HG02970 (cell line): Measurements from ENCODE around the gene OR7C2.
"Not testable (repeated sequence)": the region's sequence is repeated elsewhere in the genome, so short reads cannot be mapped to it uniquely, and the experiment has no call there.

Experiments
- ATAC-seq: cut with Tn5 transposase; IDR thresholded peaks from one replicate; pipeline ENCODE4 v1.9.1; 2021; ENCODE audit warnings: mild to moderate bottlenecking, moderate library complexity, moderate number of reproducible peaks; ENCODE audit not compliant: unreplicated experiment, low FRiP score

OR7C2 gene

DNA sequence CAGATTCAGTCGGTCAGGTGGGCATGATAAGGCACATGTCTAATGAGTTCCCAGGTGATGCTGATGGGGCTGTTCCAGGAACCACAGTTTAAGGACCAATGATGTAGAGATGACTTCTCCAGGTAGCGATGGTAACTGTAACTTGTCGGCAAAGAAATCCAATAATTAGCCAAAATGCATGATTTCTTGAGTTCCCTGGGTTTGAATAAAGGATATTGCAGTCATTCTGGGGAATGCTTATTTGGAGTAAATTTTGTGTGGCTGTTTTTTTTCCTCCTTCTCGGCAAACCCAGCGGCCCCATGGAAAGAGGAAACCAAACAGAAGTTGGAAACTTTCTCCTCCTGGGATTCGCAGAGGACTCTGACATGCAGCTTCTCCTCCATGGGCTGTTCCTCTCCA is at the start of gene OR7C2:
Gene OR7C2 (plus strand): TSS at position 301 of the 400 bp plus-strand sequence. CDS start 0 bp downstream, at position 301.
- ATAC-seq = no peak

GRCh38 chr19:14901675-14902260 is 39.5 kb upstream of the OR7C2 start:
- ATAC-seq = no peak

- no peak for ATAC-seq
These were observed 34.6 kb upstream of the OR7C2 start for GRCh38 chr19:14906711-14907110.

DNA sequence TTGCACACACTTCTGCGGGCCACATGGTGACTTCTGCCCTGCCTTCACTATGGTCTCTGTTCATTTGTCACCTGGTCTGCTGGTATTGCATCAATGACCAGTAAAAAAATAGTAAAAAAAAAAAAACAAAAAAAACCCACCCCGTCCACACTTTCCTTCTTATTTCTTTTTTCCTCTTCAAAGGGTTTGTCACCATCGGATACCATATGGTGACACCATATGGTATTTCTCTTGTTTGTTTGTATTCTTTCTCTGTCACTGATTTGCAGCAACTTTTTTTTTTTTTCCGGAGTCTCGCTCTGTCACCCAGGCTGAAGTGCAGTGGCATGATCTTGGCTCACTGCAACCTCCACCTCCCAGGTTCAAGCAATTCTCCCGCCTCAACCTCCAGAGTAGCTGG is 26.2 kb upstream of the OR7C2 start:
- ATAC-seq = no peak

DNA sequence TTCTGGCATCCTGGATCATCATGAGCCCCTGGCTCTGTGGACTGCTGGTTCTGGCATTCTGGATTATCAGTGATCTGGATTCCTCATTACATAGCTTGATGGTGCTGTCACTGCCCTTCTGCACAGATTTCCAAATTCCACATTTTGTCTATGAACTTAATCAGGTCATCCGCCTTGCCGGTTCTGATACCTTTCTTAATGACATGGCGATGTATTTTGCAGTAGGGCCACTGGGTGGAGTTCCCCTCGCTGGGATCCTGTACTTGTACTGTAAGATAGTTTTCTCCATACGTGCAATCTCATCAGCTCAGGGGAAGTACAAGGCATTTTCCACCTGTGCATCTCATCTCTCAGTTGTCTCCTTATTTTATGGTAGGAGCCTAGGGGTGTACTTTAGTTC is 24.4 kb upstream of the OR7C2 start:
- no peak for ATAC-seq

- ATAC-seq = no peak
These were observed 7.8 kb upstream of the OR7C2 start for GRCh38 chr19:14933506-14933905.

GRCh38 chr19:14940266-14940665 is 1.0 kb upstream of the OR7C2 start:
- no peak for ATAC-seq

- no peak for ATAC-seq
These were observed 2.3 kb downstream of the OR7C2 start for GRCh38 chr19:14943601-14944000.

- no peak for ATAC-seq
These were observed 3.2 kb downstream of the OR7C2 start for GRCh38 chr19:14944456-14944855.

GRCh38 chr19:14949413-14949812 is 8.1 kb downstream of the OR7C2 start:
- ATAC-seq = not testable (repeated sequence)

- ATAC-seq = no peak
These were observed 8.6 kb downstream of the OR7C2 start for GRCh38 chr19:14949876-14950275.

DNA sequence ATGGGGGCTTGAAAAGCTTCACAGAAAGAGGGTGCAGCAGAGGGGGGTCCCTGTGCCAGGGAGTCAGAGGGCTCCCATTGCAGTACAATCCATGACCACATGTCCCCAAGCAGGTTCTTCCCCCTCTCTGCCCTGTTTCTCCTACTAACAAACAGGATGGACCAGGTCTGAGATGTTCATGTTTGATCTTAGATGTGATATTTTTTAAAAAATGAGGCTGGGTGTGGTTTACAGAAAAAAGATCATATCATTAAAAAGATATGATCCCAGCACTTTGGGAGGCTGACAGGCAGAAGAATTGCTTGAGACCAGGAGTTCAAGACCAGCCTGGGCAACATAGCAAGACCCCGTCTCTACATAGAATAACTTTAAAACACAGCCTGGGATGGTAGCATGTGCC is 9.1 kb downstream of the OR7C2 start:
- ATAC-seq = no peak

DNA sequence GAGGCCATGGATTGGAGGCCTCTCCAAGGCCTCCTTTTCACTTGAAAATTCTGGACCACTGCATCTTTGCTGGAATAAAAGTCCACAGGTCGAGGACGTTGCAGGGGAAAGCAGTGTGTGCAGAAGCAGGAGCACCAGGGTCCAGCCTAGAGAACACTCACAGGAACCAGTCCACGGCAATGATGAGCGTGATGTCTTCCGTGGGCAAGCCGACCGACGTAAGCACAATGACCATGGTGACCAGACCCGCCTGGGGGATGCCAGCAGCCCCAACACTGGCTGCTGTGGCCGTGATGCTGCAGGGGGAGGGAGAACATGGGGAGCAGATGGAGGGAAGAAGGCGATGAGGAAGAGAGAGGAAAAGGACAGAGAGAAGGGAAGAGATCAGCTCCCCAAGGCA is 11.5 kb downstream of the OR7C2 start:
- ATAC-seq = no peak

DNA sequence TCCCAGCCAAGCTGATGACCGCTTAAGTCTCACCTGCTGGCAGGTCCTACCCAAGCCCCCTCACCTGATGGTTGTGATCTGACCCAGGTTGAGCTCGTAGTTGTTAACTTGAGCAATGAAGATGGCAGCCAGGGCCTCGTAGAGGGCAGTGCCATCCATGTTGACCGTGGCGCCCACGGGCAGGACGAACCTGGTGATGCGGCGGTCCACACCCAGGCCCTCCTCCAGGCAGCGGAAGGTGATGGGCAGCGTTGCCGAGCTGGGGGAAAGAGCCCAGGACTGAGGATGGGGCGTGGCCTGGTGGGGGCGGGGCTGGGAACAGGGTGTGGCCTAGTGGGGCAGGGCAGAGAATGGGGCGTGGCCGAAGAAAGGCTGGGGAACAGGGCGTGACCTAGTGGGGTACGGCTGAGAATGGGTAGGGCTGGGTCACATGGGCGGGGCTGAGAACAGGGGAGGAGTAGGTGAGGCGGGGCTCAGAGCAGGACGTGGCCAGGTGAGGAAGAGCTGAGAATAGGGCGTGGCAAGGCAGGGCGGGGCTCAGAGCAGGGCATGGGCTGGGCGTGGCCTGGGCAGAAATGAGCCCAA is 12.9 kb downstream of the OR7C2 start:
- ATAC-seq = no peak

DNA sequence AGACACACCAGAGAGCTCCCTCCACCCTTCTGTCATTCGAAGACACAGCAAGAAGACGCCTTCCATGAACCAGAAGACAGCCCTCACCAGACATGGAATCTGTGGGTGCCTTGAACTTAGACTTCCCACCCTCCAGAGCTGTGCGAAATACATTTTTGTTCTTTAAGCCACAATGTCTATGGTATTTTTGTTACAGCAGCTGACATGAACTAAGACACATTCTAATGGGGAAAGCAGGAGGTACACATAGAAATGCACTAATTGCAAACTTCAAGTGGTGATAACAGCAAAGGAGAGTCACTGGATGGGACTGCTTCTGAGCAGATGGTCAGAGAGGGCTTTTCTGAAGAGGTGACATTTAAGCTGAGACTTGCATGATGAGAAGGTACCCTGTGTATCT is 16.2 kb downstream of the OR7C2 start:
- ATAC-seq = no peak

GRCh38 chr19:14959263-14959662 is 18.0 kb downstream of the OR7C2 start:
- ATAC-seq = no peak

DNA sequence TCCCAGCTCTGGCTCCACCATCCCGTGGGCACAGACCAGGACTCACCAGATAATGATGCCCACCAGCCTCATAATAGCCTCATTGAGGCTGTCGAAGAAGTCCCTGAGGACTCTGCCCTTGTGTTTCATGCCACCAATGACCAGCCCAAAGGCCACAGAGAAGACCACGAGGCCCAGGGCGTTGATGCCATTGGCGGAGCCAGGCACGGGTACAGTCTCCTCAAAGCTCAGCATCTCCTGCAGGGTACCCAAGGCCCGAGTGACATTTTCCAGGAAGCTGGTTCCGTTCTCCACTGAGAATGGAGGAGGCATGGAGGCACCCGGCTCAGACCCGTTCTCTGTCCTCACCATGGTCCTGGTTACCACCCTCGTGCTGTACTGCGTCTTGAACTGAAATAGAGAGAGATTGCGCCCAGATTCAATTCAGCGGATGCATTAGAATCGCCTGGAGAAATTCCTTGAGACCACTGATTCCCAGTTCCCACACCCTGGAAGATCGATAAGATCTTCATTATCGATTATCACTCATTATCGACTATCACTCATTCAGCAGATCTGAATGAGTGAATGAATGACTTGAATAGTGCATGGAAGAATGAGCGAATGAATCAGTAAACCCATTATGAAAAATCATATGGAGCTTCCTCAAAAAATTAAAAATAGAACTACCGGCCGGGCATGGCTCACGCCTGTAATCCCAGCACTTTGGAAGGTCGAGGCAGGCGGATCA is 20.8 kb downstream of the OR7C2 start:
- no peak for ATAC-seq

DNA sequence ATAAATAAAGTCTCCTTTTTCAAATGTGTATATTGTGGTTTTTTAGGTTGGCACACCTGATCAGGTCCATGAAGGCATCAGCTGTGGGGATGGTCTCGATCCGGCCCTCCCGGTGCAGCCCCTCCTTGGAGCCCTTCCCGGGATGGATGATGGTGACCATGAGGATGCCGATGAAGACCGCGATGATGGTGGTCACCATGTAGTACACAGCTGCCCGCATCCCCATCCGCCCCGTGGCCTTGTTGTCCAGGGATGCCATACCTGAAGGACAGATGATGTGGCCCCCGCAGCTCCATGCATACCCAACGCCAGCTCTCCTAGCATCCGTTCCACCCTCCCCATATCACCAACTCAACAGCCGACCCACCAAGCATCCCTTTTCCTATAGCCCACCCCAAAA is 27.0 kb downstream of the OR7C2 start:
- ATAC-seq = no peak

GRCh38 chr19:14971474-14971873 is 30.2 kb downstream of the OR7C2 start:
- ATAC-seq = no peak

GRCh38 chr19:14972676-14973075 is 31.4 kb downstream of the OR7C2 start:
- ATAC-seq = no peak

DNA sequence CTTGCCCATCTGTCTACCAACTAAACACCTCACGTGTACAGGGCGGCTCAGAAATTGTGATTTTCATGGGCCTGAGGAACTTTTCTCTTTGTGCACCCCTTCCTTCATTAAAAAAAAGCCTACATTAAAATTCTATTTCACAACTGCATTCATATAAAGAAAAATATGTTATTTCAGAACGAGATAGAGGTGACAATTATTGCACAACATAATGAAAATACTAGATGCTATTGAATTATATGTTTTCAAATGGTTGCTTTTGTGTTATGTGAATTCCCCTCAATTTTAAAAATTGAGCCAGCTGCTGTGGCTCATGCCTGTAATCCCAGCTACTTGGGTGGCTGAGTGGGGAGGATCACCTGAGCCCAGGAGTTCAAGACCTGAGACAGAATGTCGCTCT is 33.2 kb downstream of the OR7C2 start:
- ATAC-seq = no peak

GRCh38 chr19:14977128-14977527 is 35.8 kb downstream of the OR7C2 start:
- ATAC-seq = no peak
